ENCODE measurements around the gene FLT3. TPM values are rescaled to one million over a fixed set of nuclear protein-coding genes. Genes with fewer than 3 reads are reported as not detected.
"Not testable (repeated sequence)": the region's sequence is repeated elsewhere in the genome, so short reads cannot be mapped to it uniquely, and the experiment has no call there.

The FLT3 gene
- total and polyA plus RNA-seq, 5 donors from 2014 or later: 0.39 TPM; not detected in 4

DNA sequence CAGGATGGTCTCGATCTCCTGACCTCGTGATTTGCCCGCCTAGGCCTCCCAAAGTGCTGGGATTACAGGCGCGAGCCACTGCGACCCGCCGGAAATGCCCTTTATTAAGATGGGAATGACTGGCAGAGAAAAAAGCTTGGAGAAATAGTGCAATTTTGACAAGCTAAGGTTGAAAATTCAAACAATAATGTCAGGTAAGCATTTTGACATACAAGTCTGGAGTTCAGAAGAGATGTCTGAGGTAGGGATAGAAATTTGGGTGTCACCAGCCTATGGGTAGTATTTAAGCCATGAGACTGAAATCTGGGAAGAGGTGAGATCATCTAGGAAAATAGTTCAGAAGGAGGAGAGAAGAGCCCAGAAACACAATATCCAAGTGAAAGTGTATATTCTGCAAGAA lies 20.8 kb upstream of the FLT3 start:
- Mint-ChIP-seq H3K4me3 (no peak overlapping the region), H3K27ac (no peak overlapping the region), H3K4me1 (peaks cover 4 to 9% (median 5%) of the 10 kb centered on the region in 4 donors), H3K27me3 (peaks cover 25% of the 10 kb centered on the region), H3K9me3 (peaks cover 0 to 2% (median 0%) of the 10 kb centered on the region in 7 donors), H3K36me3 (no peaks in the 10 kb centered on the region)
- Histone ChIP-seq H3K4me3 (ENCODE audit: low read depth, low read length) (no peak overlapping the region), H3K36me3 (ENCODE audit: control insufficient read depth, insufficient read depth, low read length) (no peaks in the 10 kb centered on the region), H3K27ac (ENCODE audit: insufficient read depth, low read length, poor library complexity, severe bottlenecking) (no peak overlapping the region), H3K9me3 (ENCODE audit: control insufficient read depth in 2 of 2, low read length in 2 of 2) (no peaks in the 10 kb centered on the region), H3K4me1 (ENCODE audit: control insufficient read depth, insufficient read depth, low read length, poor library complexity, severe bottlenecking) (no peaks in the 10 kb centered on the region), H3K27me3 (ENCODE audit: control insufficient read depth, insufficient read depth, low read length) (no peaks in the 10 kb centered on the region)
- no peak for ATAC-seq (ENCODE audit: low read depth in 2 of 2)
- DNase-seq: no peak

DNA sequence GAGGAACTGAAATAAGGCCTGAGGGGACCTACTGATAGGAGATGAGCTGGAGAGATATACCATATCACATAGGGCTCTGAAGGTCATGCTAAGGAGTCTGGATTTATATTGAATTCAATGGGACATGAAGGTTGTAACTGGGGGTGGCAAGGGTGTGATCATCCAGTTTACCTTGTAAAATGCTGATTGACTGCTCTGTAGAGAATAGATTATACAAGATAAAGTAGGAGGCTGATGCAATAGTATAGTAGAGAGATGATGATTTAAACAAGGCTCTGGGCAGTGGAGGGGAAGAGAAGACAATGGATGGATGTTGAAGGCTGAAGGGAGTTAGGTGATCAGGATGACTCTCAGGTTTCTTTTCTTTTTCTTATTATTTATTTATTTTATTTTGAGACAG lies 19.9 kb upstream of the FLT3 start:
- no peak for DNase-seq
- Histone ChIP-seq H3K9me3 (ENCODE audit: control insufficient read depth in 2 of 2, low read length in 2 of 2) (no peaks in the 10 kb centered on the region), H3K27me3 (ENCODE audit: control insufficient read depth, insufficient read depth, low read length) (no peaks in the 10 kb centered on the region), H3K36me3 (ENCODE audit: control insufficient read depth, insufficient read depth, low read length) (no peaks in the 10 kb centered on the region), H3K4me3 (ENCODE audit: low read depth, low read length) (no peak overlapping the region), H3K4me1 (ENCODE audit: control insufficient read depth, insufficient read depth, low read length, poor library complexity, severe bottlenecking) (no peaks in the 10 kb centered on the region), H3K27ac (ENCODE audit: insufficient read depth, low read length, poor library complexity, severe bottlenecking) (no peak overlapping the region)
- H3K4me1 Mint-ChIP-seq: peaks cover 0 to 9% (median 5%) of the 10 kb centered on the region in 4 donors
- peaks cover 25% of the 10 kb centered on the region for H3K27me3 Mint-ChIP-seq
- peaks cover 0 to 3% (median 0%) of the 10 kb centered on the region in 7 donors for H3K9me3 Mint-ChIP-seq
- H3K27ac Mint-ChIP-seq: no peak overlapping the region
- no peak overlapping the region for H3K4me3 Mint-ChIP-seq
- ATAC-seq (ENCODE audit: low read depth in 2 of 2): no peak
- H3K36me3 Mint-ChIP-seq: no peaks in the 10 kb centered on the region

DNA sequence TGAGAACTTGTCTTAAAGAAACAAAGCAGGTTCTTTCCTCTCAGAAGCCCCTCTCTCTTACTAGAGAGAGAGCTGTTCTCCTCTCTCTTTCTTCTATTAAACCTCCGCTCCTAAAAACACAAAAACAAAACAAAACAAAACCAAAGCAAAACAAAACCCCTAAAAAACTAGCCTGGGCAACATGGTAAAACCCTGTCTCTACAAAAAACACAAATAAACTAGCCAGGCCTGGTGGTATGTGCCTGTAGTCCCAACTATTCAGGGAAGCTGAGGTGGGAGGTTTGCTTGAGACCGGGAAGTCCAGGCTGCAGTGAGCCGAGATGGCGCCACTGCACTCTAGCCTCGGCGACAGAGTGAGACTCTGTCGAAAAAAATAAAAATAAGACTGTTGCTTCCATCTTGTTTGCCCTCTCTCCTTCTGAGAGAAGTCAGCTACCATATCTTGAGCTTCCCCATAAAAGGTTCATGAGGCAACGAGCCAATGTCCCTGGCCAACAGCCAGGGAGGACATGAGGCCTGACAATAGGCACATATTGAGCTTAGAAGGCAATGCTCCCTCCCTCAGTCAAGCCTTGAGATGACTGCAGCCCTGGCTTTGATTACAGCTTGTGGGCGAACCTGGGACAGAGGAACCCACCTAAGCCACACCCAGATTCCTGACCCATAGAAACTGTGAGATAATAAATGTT lies 17.5 kb upstream of the FLT3 start:
- Histone ChIP-seq H3K4me3 (ENCODE audit: low read depth, low read length) (no peak overlapping the region), H3K27me3 (ENCODE audit: control insufficient read depth, insufficient read depth, low read length) (no peaks in the 10 kb centered on the region), H3K36me3 (ENCODE audit: control insufficient read depth, insufficient read depth, low read length) (no peaks in the 10 kb centered on the region), H3K9me3 (ENCODE audit: control insufficient read depth in 2 of 2, low read length in 2 of 2) (no peaks in the 10 kb centered on the region), H3K4me1 (ENCODE audit: control insufficient read depth, insufficient read depth, low read length, poor library complexity, severe bottlenecking) (no peaks in the 10 kb centered on the region), H3K27ac (ENCODE audit: insufficient read depth, low read length, poor library complexity, severe bottlenecking) (no peak overlapping the region)
- H3K36me3 Mint-ChIP-seq: no peaks in the 10 kb centered on the region
- peaks cover 0 to 9% (median 5%) of the 10 kb centered on the region in 4 donors for H3K4me1 Mint-ChIP-seq
- ATAC-seq (ENCODE audit: low read depth in 2 of 2) (no peak), DNase-seq (no peak)
- H3K27ac Mint-ChIP-seq: no peak overlapping the region
- H3K9me3 Mint-ChIP-seq: peaks cover 0 to 3% (median 0%) of the 10 kb centered on the region in 7 donors
- no peak overlapping the region for H3K4me3 Mint-ChIP-seq
- H3K27me3 Mint-ChIP-seq: peaks cover 20% of the 10 kb centered on the region

DNA sequence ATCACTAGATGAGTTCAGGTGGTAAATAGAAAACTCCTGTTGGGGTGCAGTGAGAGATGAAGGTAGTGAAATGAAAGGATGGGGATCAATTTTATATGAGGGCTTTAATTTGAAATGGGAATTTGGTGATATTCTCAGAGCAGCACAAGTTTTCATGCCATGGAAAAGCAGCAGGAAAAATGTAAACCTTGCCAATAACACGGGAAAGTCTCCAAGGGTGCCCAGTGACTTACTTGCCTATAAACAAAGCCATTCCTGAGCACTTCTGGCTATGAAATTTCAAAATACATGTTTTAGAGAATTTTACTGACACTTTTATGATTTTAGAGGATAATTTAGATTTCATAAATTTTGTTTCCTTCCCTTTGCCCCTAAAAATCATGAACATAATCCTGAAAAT lies 16.4 kb upstream of the FLT3 start:
- H3K9me3 Mint-ChIP-seq: peaks cover 0 to 3% (median 0%) of the 10 kb centered on the region in 7 donors
- no peak for ATAC-seq (ENCODE audit: low read depth in 2 of 2)

DNA sequence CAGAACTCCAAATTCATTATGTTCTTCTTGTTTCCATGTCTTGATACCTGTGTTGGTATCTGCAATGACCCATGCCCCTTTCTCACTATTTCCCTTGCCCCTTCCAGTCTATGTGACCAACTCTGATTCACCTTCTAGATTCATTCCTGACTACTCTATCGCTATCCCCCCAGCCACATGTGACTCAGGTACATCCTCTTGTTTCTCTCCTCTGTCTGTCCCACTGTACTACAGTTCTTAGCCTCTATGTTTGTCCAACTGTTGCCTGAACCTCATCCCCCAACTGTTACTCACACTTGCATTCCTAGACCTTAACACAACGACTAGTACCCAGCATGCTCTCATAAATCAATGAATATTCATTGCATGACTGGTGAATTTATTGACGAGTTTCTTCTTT lies 10.0 kb upstream of the FLT3 start:
- no peak for DNase-seq
- Histone ChIP-seq H3K27ac (ENCODE audit: insufficient read depth, low read length, poor library complexity, severe bottlenecking) (no peak overlapping the region), H3K36me3 (ENCODE audit: control insufficient read depth, insufficient read depth, low read length) (no peaks in the 10 kb centered on the region), H3K4me1 (ENCODE audit: control insufficient read depth, insufficient read depth, low read length, poor library complexity, severe bottlenecking) (no peaks in the 10 kb centered on the region), H3K4me3 (ENCODE audit: low read depth, low read length) (no peak overlapping the region), H3K27me3 (ENCODE audit: control insufficient read depth, insufficient read depth, low read length) (peaks cover 8% of the 10 kb centered on the region), H3K9me3 (ENCODE audit: control insufficient read depth in 2 of 2, low read length in 2 of 2) (no peaks in the 10 kb centered on the region)
- no peaks in the 10 kb centered on the region for H3K36me3 Mint-ChIP-seq
- no peak overlapping the region for H3K4me3 Mint-ChIP-seq
- ATAC-seq (ENCODE audit: low read depth in 2 of 2): no peak
- peaks cover 11% of the 10 kb centered on the region for H3K27me3 Mint-ChIP-seq
- peak overlapping the region in 1 of 3 donors; percentile 39 for H3K27ac Mint-ChIP-seq
- H3K9me3 Mint-ChIP-seq: peaks cover 0 to 3% (median 0%) of the 10 kb centered on the region in 7 donors
- no peaks in the 10 kb centered on the region for H3K4me1 Mint-ChIP-seq

More for the DNA sequence above, 16.4 kb upstream of the FLT3 start:
- Histone ChIP-seq H3K4me1 (ENCODE audit: control insufficient read depth, insufficient read depth, low read length, poor library complexity, severe bottlenecking) (no peaks in the 10 kb centered on the region), H3K36me3 (ENCODE audit: control insufficient read depth, insufficient read depth, low read length) (no peaks in the 10 kb centered on the region), H3K27ac (ENCODE audit: insufficient read depth, low read length, poor library complexity, severe bottlenecking) (no peak overlapping the region), H3K27me3 (ENCODE audit: control insufficient read depth, insufficient read depth, low read length) (no peaks in the 10 kb centered on the region), H3K4me3 (ENCODE audit: low read depth, low read length) (no peak overlapping the region), H3K9me3 (ENCODE audit: control insufficient read depth in 2 of 2, low read length in 2 of 2) (no peaks in the 10 kb centered on the region)
- peaks cover 20% of the 10 kb centered on the region for H3K27me3 Mint-ChIP-seq
- no peak overlapping the region for H3K4me3 Mint-ChIP-seq
- DNase-seq: no peak
- H3K27ac Mint-ChIP-seq: no peak overlapping the region
- no peaks in the 10 kb centered on the region for H3K36me3 Mint-ChIP-seq
- H3K4me1 Mint-ChIP-seq: peaks cover 0 to 4% (median 1%) of the 10 kb centered on the region in 4 donors

DNA sequence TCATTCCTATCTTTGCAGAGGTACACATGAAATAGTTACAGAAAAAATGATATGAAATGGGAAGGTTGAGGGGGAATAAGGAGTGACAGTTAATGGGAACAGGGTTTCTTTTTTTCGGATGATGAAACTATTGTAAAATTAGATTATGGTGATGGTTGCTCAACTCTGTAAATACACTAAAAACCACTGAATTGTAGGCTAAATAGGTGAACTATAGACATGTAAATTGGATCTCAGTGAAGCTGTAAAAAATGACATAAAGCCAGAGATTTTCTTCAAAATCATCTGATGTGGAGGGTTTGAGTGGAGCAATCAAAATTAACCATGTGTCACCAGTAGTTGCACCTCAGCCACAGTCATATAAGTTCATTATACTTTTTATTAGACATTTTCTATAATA lies 6.6 kb upstream of the FLT3 start:
- H3K27me3 Mint-ChIP-seq: peaks cover 32% of the 10 kb centered on the region
- H3K4me1 ChIP-seq (ENCODE audit: control insufficient read depth, insufficient read depth, low read length, poor library complexity, severe bottlenecking): no peaks in the 10 kb centered on the region
- no peak overlapping the region for H3K4me3 ChIP-seq (ENCODE audit: low read depth, low read length)
- H3K9me3 ChIP-seq (ENCODE audit: control insufficient read depth in 2 of 2, low read length in 2 of 2): no peaks in the 10 kb centered on the region
- no peak overlapping the region for H3K27ac ChIP-seq (ENCODE audit: insufficient read depth, low read length, poor library complexity, severe bottlenecking)
- no peaks in the 10 kb centered on the region for H3K4me1 Mint-ChIP-seq
- H3K4me3 Mint-ChIP-seq: no peak overlapping the region
- no peak for ATAC-seq (ENCODE audit: low read depth in 2 of 2)
- no peaks in the 10 kb centered on the region for H3K36me3 Mint-ChIP-seq
- peaks cover 17% of the 10 kb centered on the region for H3K27me3 ChIP-seq (ENCODE audit: control insufficient read depth, insufficient read depth, low read length)
- no peak for DNase-seq
- no peak overlapping the region for H3K27ac Mint-ChIP-seq
- no peaks in the 10 kb centered on the region for H3K36me3 ChIP-seq (ENCODE audit: control insufficient read depth, insufficient read depth, low read length)
- H3K9me3 Mint-ChIP-seq: peaks cover 0 to 3% (median 0%) of the 10 kb centered on the region in 7 donors

DNA sequence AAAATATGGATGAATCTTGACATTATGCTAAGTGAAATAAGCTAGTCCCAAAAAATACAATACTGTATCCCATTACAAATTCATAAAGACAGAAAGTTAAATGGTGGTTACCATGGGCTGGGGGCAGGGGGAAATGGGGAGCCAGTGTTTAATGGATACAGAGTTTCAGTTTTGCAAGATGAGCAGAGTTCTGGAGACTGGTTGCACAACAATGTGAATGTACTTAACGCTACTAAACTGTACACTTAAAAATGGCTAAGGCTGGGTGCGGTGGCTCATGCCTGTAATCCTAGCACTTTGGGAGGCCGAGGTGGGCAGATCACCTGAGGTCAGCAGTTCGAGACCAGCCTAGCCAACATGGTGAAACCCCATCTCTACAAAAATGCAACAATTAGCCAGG lies 1.5 kb upstream of the FLT3 start:
- not testable (repeated sequence) for H3K36me3 ChIP-seq (ENCODE audit: control insufficient read depth, insufficient read depth, low read length); DNase-seq; H3K9me3 ChIP-seq (ENCODE audit: control insufficient read depth in 2 of 2, low read length in 2 of 2); H3K36me3 Mint-ChIP-seq; H3K4me3 ChIP-seq (ENCODE audit: low read depth, low read length); H3K27ac ChIP-seq (ENCODE audit: insufficient read depth, low read length, poor library complexity, severe bottlenecking); ATAC-seq (ENCODE audit: low read depth in 2 of 2); H3K9me3 Mint-ChIP-seq; H3K4me1 Mint-ChIP-seq; H3K27ac Mint-ChIP-seq
- H3K4me1 ChIP-seq (ENCODE audit: control insufficient read depth, insufficient read depth, low read length, poor library complexity, severe bottlenecking): peaks cover 13% of the 10 kb centered on the region
- peak overlapping the region in 1 of 4 donors; percentile 11 for H3K4me3 Mint-ChIP-seq
- H3K27me3 Mint-ChIP-seq: peaks cover 68% of the 10 kb centered on the region
- peaks cover 39% of the 10 kb centered on the region for H3K27me3 ChIP-seq (ENCODE audit: control insufficient read depth, insufficient read depth, low read length)
